ENCODE data around the gene GDF7.
A peak's percentile ranks its signal among the peaks of the same experiment; 100 is the strongest.

The GDF7 gene

DNA sequence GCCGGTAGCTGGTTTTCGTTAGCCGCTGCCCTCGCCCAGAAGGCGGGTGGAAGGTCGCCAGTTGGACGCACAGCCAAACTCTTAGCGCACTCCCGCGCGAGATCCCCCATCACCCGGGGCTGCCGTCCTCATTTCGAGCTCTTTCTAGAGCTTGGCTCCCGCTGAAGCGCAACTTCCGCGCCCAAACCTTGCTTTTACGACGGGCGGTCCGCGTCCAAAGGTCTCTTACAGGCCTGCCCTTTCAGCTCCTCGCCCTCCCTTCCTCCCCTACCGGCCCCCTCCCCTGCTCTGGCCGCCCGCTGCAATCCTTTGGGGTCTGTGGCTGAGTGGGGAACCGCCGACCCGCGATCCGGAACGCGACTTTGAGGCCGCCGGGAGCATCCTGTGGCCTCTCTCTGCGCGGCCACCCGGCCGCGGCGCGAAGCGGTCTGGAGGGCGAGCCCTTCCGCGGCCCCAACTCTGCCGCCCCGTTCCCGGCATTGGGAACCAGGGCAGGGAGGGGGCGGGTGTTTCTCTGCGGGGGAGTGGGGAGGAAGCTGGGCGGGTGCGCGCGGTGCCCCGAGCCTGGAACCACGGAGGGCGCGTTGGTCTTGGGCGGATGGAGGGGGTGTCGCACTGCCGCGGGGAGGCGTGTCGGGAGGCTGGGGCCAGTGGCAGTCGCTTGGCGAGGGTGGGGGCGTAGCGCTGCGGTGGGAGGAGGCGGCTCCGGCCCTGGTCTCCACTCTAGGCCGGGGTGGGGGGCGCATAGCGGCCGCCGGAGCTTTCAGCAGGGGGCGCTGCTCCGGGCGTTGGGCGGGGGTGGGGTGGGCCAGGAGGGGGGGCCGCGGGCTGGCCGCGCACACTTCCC lies at the start of gene GDF7:
Gene GDF7, plus strand, starts transcription at position 841 of the 847 bp plus-strand sequence. CDS start 96 bp downstream, outside the sequence.
- TF ChIP-seq, protein P1, sequence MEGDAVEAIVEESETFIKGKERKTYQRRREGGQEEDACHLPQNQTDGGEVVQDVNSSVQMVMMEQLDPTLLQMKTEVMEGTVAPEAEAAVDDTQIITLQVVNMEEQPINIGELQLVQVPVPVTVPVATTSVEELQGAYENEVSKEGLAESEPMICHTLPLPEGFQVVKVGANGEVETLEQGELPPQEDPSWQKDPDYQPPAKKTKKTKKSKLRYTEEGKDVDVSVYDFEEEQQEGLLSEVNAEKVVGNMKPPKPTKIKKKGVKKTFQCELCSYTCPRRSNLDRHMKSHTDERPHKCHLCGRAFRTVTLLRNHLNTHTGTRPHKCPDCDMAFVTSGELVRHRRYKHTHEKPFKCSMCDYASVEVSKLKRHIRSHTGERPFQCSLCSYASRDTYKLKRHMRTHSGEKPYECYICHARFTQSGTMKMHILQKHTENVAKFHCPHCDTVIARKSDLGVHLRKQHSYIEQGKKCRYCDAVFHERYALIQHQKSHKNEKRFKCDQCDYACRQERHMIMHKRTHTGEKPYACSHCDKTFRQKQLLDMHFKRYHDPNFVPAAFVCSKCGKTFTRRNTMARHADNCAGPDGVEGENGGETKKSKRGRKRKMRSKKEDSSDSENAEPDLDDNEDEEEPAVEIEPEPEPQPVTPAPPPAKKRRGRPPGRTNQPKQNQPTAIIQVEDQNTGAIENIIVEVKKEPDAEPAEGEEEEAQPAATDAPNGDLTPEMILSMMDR (IDR thresholded peaks at IDR 0.05; ENCODE audit: low read depth, low read length), result no peak
- H3K4me3 ChIP-seq (ENCODE audit: low read depth, low read length), result peak within 1 kb of the TSS; percentile 45

DNA sequence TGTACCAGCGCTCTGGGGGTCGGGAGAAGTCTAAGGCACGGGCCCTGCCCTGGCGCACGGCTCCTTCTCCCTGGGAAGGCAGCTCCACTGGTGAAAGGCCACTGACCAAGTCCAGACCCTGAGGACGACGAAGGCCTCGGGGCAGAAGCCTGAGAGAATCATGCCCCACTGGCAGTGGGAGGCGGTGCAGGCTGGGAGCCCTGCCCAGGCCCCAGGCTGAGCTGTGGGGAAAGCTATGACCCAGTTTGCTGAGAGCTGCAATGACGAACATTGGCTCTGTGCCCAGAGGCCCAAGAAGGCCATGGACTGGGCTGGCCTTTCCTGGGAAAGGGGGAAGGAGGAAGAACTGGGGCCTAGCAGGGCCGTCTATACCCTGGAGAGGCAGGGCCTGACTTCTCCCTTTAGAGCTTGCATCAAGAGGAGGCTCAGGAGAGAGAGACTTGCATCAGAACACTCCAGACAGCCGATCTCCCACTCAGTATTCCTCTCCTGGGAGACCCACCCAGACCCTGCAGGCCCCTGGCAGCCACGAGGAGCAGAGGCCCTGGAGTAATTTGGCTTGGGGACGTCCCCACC lies 49.0 kb upstream of the GDF7 start:
- TF ChIP-seq, protein P1 (IDR thresholded peaks at IDR 0.05; ENCODE audit: low read depth, low read length), result peak; percentile 61
- no peak overlapping the region for H3K4me3 ChIP-seq (ENCODE audit: low read depth, low read length)

DNA sequence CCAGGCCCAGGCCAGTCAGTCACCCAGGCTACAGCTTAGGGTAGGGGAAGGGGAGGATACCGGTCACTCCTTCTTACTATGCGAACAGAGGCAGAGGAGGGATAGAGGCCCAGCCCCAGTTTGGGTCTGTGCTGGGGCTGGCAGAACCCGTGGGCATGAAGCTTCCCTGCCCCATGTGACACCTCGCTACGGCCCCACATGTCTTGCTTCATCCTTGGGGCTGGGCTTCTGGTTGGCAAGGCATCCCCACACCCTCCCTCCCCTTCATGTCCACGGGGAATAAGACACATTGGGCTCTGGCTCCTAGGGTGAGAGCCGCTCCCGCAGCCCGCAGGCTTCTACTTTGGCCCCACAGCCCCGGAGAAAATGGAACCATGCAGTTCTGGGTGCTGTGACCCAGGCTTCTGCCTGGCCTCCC lies 48.5 kb upstream of the GDF7 start:
- TF ChIP-seq, protein P1 (IDR thresholded peaks at IDR 0.05; ENCODE audit: low read depth, low read length), result no peak
- no peak overlapping the region for H3K4me3 ChIP-seq (ENCODE audit: low read depth, low read length)

DNA sequence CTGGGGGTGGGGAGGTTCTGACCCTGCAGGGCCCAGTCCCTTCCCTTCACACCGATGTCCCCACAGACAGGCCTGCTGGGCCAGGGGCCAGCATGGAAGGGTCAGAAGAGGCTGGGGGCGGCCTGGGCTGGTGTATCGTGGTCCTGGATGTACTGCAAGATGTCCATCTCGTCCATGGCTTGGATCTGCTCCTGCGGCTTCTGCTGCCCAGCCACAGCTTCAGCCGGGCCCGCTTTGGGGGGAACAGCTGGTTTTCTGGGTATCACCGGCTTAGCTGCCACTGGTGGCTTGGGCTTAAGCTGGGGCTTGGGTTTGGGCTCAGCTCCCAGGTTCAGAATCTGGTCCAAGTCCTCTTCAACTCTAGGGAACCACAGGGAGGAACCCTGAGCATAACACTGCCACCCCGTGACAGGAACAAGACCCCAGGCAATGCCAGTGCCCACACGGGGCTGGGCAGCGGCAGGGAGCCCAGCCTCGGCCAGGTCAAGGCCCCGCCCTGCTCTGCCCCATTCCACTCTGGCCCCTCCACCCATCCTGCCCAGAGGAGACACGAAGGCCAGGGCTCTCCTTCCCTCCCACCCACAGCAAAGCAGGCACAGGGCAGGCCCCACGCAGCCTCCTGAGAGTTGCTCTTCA lies 47.9 kb upstream of the GDF7 start:
- TF ChIP-seq, protein P1 (IDR thresholded peaks at IDR 0.05; ENCODE audit: low read depth, low read length), result no peak

DNA sequence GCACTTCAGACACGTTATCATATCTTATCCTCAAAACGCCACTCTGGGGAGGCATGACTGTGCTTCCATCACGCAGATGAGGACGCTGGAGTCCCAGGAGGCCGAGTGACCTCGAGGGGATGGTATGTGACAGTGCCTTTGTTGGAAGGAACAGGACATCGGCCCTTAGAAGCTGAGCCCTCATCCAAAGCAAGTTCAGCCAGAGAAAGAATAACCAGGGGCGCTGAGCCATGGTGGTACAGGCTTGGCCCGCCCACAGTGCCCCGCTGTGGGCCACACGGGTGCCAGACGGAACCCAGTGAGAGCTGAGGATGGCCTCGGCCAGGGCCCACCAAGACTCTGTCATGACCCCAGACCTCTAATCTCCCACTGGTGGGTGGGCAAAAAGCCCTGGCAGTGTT lies 47.3 kb upstream of the GDF7 start:
- TF ChIP-seq, protein P1 (IDR thresholded peaks at IDR 0.05; ENCODE audit: low read depth, low read length), result no peak
- H3K4me3 ChIP-seq (ENCODE audit: low read depth, low read length), result no peak overlapping the region

More for the DNA sequence above, 47.9 kb upstream of the GDF7 start:
- H3K4me3 ChIP-seq (ENCODE audit: low read depth, low read length), result no peak overlapping the region

DNA sequence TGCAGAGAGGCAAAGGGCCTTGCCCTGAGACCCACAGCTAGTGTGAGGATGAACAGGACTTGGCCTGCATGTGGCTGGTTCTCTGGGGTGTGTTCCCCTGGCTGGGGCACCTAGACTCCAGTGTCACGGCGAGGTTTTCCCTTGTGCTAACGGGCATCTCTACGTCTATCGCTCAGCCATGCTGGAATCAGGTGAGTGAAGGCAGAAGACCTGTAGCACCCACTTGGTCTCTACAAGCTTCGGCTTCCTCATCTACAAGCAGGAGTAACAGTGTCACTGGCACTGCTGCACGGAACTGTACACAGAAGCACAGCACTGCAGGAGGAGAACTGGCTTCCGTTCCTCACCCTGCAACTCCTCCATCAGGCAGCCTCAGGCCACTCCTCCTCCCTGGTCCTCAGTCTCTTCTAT lies 46.7 kb upstream of the GDF7 start:
- H3K4me3 ChIP-seq (ENCODE audit: low read depth, low read length), result no peak overlapping the region
- TF ChIP-seq, protein P1 (IDR thresholded peaks at IDR 0.05; ENCODE audit: low read depth, low read length), result no peak
